Ramos (cell line): Measurements from ENCODE around the gene UBXN11.

Experiments used
- in situ Hi-C: fragments of 300-500 bp; cut with MboI; formaldehyde crosslinking; loops from one replicate; pipeline ENCODE4 v1.14.3; 2022; ENCODE audit warnings: low sequenced_read_pairs; ENCODE audit not compliant: unreplicated experiment

The UBXN11 gene

GRCh38 chr1:26277719-26278118, 28.7 kb downstream of the UBXN11 start:
- in situ Hi-C loops: no loop called here

- in situ Hi-C loops: no loop called here
Measured at GRCh38 chr1:26277261-26277661, 29.2 kb downstream of the UBXN11 start.

- in situ Hi-C loops: no loop called here
Measured at GRCh38 chr1:26276432-26276838, 30.0 kb downstream of the UBXN11 start.

GRCh38 chr1:26275580-26276431, 30.6 kb downstream of the UBXN11 start:
- in situ Hi-C loops: no loop called here

- in situ Hi-C loops: no loop called here
Measured at GRCh38 chr1:26274801-26275425, 31.5 kb downstream of the UBXN11 start.

GRCh38 chr1:26269198-26269550, 37.3 kb downstream of the UBXN11 start:
- in situ Hi-C loops: no loop called here

GRCh38 chr1:26268290-26269197, 37.9 kb downstream of the UBXN11 start:
- in situ Hi-C loops: no loop called here

- in situ Hi-C loops: no loop called here
Measured at GRCh38 chr1:26265405-26265804, 41.0 kb downstream of the UBXN11 start.

- in situ Hi-C loops: no loop called here
Measured at GRCh38 chr1:26263212-26263611, 43.2 kb downstream of the UBXN11 start.

GRCh38 chr1:26259578-26259977, 46.9 kb downstream of the UBXN11 start:
- in situ Hi-C loops: no loop called here

- in situ Hi-C loops: no loop called here
Measured at GRCh38 chr1:26259005-26259404, 47.4 kb downstream of the UBXN11 start.

GRCh38 chr1:26257222-26257621, 49.2 kb downstream of the UBXN11 start:
- in situ Hi-C loops: no loop called here

- in situ Hi-C loops: no loop called here
Measured at GRCh38 chr1:26254404-26254803, 52.0 kb downstream of the UBXN11 start.

- in situ Hi-C loops: no loop called here
Measured at GRCh38 chr1:26252718-26253117, 53.7 kb downstream of the UBXN11 start.

GRCh38 chr1:26239936-26240335, 66.5 kb downstream of the UBXN11 start:
- in situ Hi-C loops: no loop called here

GRCh38 chr1:26237230-26237966, 69.0 kb downstream of the UBXN11 start:
- in situ Hi-C loops: no loop called here

- in situ Hi-C loops: no loop called here
Measured at GRCh38 chr1:26234644-26235370, 71.6 kb downstream of the UBXN11 start.

GRCh38 chr1:26233903-26234643, 72.4 kb downstream of the UBXN11 start, which contains the start of gene CEP85:
CEP85 (plus strand) TSS chr1:26234200; CDS start chr1:26239784, 5,584 bp downstream.
- in situ Hi-C loops: no loop called here
